HG02610 (cell line): ENCODE results near the gene ADAMTSL3.
"Not testable (repeated sequence)": the region's sequence is repeated elsewhere in the genome, so short reads cannot be mapped to it uniquely, and the experiment has no call there.

Experiments
- ATAC-seq: cut with Tn5 transposase; IDR thresholded peaks from one replicate; pipeline ENCODE4 v1.9.1; 2021; ENCODE audit warnings: mild to moderate bottlenecking, moderate library complexity; ENCODE audit not compliant: unreplicated experiment

The ADAMTSL3 gene

GRCh38 chr15:83700082-83700481 lies 46.2 kb downstream of the ADAMTSL3 start:
- ATAC-seq: no peak

- ATAC-seq: not testable (repeated sequence)
Observed at GRCh38 chr15:83702314-83702713, 48.4 kb downstream of the ADAMTSL3 start.

DNA sequence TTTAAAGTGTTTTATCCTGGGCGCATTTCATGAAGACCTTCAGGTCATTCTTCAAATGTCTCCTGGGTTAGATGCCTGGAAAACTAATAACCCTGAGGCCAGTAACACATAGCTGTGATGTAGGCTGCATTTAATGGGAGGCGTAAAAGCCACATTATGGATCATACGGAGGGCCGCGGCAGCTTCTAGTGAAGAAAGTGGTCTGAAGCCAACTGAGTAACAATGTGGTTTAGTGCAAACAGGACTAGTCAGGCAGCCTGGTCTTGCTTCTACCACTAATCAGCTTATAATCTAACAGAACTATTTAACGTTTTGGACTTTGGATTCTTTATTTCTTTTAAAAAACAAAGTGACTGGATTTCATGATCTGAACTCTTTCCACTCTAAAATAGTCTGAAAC lies 54.4 kb downstream of the ADAMTSL3 start:
- no peak for ATAC-seq

GRCh38 chr15:83709241-83709640 lies 55.3 kb downstream of the ADAMTSL3 start:
- no peak for ATAC-seq

DNA sequence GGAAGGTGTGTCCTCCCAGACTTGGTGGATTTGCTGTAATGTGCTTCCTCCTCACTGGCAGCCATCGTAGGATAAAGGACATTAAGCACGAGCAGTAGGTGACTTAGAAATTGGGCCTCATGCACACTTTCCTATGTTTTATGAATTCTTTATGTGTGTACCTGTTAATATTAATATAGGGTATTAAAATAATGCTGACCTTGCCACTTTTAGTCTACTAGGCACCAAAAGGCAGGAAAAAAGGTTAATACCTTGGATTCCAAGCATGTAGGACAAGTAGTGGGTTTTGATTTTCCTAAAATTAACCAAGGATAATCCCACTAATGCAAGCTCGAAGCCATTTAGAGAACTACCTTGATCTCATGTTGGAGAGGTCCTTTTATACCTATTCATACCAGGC lies 55.9 kb downstream of the ADAMTSL3 start:
- no peak for ATAC-seq

GRCh38 chr15:83710452-83710851 lies 56.5 kb downstream of the ADAMTSL3 start:
- no peak for ATAC-seq

GRCh38 chr15:83711236-83711635 lies 57.3 kb downstream of the ADAMTSL3 start:
- ATAC-seq: no peak

- ATAC-seq: no peak
Observed at GRCh38 chr15:83713242-83713641, 59.3 kb downstream of the ADAMTSL3 start.

DNA sequence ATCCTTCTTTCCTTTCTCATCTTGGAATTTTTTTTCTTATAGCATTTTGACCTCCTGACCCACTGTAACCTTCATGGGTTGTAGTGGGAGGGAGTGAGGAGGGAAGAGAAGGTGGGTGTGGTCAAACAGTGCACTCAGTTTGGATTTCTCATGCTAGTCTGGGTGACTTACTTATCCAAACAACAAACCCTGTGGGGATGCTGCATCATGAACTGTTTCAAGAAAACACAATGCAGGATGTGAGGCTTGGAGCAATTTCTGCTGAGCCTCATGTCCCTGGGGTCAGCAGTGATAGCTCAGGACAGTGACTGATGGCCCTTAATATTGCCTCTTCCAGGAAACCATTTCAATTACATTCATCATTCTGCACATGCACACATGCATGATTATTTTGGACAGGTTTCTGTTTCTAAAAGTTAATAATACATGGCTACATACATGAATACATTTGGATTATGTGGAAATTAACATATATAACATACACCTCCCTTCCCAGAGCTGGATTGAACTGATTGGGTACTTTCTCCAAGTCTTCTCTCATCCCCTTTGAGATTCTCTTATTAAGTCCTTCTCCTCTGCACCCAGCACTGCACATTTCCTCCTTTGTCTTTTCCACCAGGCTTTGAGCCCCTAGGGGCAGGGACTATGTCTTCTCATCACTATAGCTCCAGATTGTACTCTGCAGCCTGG lies 61.2 kb downstream of the ADAMTSL3 start:
- ATAC-seq: no peak

DNA sequence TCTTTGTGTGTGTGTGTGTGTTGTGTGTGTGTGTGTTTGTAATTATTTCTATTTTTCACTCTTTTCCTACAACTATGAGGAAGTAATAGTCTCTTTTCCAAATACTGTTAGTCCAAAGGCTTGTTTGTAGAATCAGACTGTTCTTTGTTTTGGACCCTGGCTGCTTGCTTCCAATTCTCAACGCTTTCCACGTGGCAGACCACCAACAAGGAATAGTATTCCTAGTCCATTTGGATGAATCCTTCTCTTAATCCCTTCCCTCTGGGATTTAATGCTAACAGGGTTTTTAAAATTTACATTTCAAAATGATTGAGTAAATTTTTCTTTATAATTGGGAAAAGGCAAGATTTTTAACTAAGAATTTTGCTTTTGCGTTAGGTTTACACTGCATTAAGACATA lies 62.7 kb downstream of the ADAMTSL3 start:
- ATAC-seq: no peak

DNA sequence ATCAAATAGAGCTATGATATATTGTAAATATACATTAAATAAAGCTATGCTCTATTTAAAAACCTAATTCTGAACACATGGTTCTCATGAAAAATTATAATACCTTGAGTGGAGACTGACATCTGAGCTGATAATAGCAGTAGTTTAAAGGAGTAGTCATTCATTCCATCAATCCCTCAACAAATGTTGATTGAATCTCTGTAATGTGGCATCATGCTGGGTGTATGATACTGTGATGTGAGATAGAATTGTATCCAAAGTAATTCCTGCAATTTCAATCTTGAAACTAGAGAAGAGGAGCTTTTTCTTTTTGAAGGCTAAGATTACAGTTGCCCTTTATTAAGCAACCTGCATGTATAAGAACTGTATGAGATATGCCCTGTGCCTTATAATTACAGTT lies 63.1 kb downstream of the ADAMTSL3 start:
- no peak for ATAC-seq

GRCh38 chr15:83720468-83720867 lies 66.5 kb downstream of the ADAMTSL3 start:
- no peak for ATAC-seq

GRCh38 chr15:83721031-83721430 lies 67.1 kb downstream of the ADAMTSL3 start:
- no peak for ATAC-seq

GRCh38 chr15:83721981-83722380 lies 68.1 kb downstream of the ADAMTSL3 start:
- no peak for ATAC-seq

DNA sequence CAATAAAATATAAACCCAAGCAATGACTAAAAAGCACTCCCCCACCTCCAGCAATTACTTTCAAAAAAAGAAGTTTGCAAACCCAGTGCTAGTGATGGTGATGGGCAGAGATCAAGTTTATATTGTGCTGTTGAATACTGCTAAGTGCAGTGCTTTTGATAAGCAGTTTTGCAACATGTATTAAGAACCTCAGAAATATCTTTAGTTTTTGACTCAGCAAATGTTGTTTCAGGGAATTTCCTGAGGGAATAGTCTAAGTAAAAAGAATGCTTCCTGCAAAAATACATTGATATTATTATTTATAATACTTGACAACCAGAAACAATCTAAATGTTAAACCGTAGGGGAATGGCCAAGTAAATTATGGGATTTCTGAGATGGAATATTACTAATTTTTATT lies 69.3 kb downstream of the ADAMTSL3 start:
- ATAC-seq: no peak

DNA sequence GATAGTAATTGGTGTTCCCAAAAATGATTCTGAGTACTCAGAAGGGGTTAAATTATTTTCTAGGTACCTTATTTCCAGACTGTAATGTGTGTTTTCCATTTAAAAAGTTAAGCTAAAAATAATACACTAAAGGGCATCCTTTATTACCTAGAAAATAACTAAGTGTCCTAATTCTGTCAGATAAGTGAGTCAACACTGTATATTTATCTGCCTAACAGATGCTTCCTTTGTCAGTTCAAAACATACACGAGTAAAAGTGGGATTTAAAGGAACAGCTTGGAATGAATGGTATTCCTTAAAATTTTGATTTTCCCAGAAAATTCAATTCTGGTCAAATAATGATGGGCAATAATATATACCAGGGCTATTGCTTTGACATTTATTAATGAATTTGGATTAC lies 78.3 kb downstream of the ADAMTSL3 start:
- ATAC-seq: no peak

GRCh38 chr15:83732770-83733169 lies 78.8 kb downstream of the ADAMTSL3 start:
- no peak for ATAC-seq

- no peak for ATAC-seq
Observed at GRCh38 chr15:83733206-83733605, 79.3 kb downstream of the ADAMTSL3 start.

- ATAC-seq: no peak
Observed at GRCh38 chr15:83733691-83734090, 79.8 kb downstream of the ADAMTSL3 start.

- ATAC-seq: no peak
Observed at GRCh38 chr15:83734487-83734886, 80.6 kb downstream of the ADAMTSL3 start.

GRCh38 chr15:83739629-83740028 lies 85.7 kb downstream of the ADAMTSL3 start:
- no peak for ATAC-seq

DNA sequence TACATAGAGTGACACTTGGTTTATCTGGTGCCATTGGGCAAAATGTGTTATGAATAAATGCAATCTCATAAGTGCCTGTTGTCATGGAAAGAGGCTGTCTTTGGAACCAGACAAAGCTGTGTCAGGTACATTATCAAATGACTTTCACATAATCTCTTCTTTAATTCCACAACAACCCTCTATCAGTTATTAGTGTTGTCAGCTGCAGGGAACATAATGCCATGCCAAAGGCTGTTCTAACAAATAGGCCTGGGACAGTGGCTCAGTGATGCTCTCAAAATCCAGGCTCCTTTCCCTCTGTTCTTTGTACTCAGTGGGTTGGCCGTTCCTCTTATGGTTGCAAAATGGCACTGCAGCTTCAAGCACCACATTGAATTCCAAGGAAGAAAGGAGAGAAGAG lies 91.8 kb downstream of the ADAMTSL3 start:
- no peak for ATAC-seq

GRCh38 chr15:83746231-83746630 lies 92.3 kb downstream of the ADAMTSL3 start:
- no peak for ATAC-seq
